Immature natural killer cell (primary cell): ENCODE data around the gene ZNF385A. TPM values are rescaled to one million over a fixed set of nuclear protein-coding genes. Genes with fewer than 3 reads are reported as not detected.
"Not testable (repeated sequence)": the region's sequence is repeated elsewhere in the genome, so short reads cannot be mapped to it uniquely, and the experiment has no call there.

ENCODE experiments used
- DNase-seq, 3 donors: peaks; one replicate each; pipeline ENCODE4 v3.0.0; 2022; ENCODE audit warnings: mixed read lengths in 1 of 3
- H3K27ac Mint-ChIP-seq, 6 donors: one replicate each; pipeline ENCODE4 v1.8.0; 2020; ENCODE audit warnings: mixed read lengths in 6 of 6, mild to moderate bottlenecking in 5 of 6, inconsistent platforms in 4 of 6, moderate library complexity in 3 of 6
- H3K27me3 Mint-ChIP-seq, 3 donors: one replicate each; pipeline ENCODE4 v1.8.0; 2020 to 2021; ENCODE audit warnings: low read depth in 3 of 3, mild to moderate bottlenecking in 3 of 3, mixed read lengths in 3 of 3, moderate library complexity in 3 of 3, inconsistent platforms in 1 of 3
- H3K36me3 Mint-ChIP-seq, 3 donors: one replicate each; pipeline ENCODE4 v1.8.0; 2020; ENCODE audit warnings: mixed read lengths in 3 of 3, inconsistent platforms in 2 of 3, mild to moderate bottlenecking in 2 of 3
- H3K4me1 Mint-ChIP-seq, 2 donors: one replicate each; pipeline ENCODE4 v1.8.0; 2020; ENCODE audit warnings: inconsistent platforms in 2 of 2, mild to moderate bottlenecking in 2 of 2, mixed read lengths in 2 of 2, moderate library complexity in 1 of 2
- H3K4me3 Mint-ChIP-seq, 5 donors: one replicate each; pipeline ENCODE4 v1.8.0; 2020; ENCODE audit warnings: mild to moderate bottlenecking in 5 of 5, mixed read lengths in 5 of 5, inconsistent platforms in 3 of 5, moderate library complexity in 3 of 5
- H3K9me3 Mint-ChIP-seq, 6 donors: one replicate each; pipeline ENCODE4 v1.8.0; 2020; ENCODE audit warnings: mild to moderate bottlenecking in 6 of 6, mixed read lengths in 6 of 6, inconsistent platforms in 4 of 6, moderate library complexity in 3 of 6
- polyA plus RNA-seq, 3 donors: library from polyadenylated mRNA; unstranded; fragments of 300-500 nt; fragmentation: Illumina TruSeq; gene quantifications; one replicate each; pipeline ENCODE4 v1.2.3, GENCODE V29; 2021

The ZNF385A gene
- polyA plus RNA-seq, 3 donors from 2014 or later: 1.8 to 2.7 (median 2.2) TPM

DNA sequence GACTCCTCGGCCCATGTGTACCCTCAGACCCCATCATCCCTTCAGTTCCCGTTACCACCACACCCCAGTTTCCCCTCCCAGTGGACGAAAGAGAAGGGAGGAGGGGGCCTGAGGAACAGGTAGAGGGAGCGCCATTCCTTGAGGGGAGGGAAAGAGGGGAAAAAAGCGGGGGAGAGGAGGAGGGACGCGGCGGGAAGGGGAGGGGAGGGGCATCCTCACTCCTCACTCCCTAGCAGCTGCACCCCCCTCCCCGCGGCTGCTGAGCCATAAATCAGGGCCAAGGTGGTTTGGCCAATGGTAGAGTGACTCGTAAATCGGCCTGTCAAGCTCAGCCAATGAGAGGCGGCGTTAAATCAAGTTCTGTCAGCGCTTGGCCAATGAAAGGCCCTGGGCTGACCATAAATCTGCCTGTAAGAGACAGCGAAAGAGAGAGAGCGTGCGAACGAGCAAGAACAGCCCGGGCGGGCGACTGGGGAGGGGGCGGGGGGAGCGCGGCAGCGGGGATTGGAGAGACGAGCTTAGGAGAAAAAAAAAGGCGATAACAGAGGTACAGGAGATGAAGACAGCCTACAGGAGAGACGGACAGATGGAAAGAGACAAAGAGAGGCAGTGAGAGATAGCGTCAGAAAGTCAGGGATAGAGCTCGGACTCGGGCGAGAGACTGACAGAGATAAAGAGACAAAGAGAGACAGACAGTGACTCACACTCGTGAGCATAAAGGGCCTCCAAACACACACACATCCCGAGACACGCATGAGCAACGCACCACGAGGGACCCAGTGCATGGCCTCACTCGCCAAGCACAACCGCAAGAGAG lies 25.4 kb downstream of the ZNF385A start:
- Mint-ChIP-seq H3K27me3 (peaks cover 0 to 4% (median 2%) of the 10 kb centered on the region in 3 donors), H3K36me3 (no peaks in the 10 kb centered on the region), H3K4me3 (no peak overlapping the region), H3K9me3 (no peaks in the 10 kb centered on the region), H3K27ac (no peak overlapping the region), H3K4me1 (peaks cover under 1 to 2% of the 10 kb centered on the region in 2 donors)
- DNase-seq: peak; percentile 94 to 95 (median 94)

DNA sequence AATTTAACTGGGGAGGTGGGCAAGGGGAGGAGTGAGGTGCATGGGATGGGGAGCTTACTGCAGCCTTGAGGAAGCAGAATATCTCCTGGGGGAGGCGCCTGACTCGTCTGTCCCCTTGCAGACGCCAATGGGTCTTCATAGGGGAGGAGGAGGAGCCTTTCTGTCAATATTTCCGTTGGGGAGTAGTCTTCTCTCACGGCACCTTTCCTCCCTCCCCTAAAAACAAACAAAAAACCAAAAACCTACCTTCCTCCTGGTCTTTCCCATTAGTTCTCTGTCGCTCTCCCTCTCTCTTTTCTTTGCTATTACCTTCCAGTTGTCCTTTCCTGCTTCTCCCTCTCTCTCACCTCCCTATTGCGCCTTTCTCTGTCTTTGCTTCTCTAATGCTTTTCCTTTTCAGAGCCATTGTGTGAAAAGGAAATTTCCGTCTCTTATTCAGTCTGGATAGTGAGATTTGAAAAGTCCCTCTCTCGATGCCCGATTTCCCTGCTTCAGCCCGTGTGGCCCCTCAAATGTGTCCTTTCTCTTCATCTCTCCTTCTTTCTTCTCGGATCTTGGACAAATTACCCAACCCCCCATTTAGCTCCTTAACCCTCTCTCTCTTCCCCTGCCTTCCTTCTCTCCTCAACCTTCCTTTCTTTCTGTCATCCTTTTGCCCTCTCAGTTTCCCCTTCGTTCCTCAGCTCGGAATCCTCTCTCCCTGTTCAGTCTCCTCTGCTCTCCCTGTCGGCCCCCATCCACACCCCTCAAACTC lies 26.2 kb downstream of the ZNF385A start:
- no peaks in the 10 kb centered on the region for H3K9me3 Mint-ChIP-seq
- no peaks in the 10 kb centered on the region for H3K36me3 Mint-ChIP-seq
- peaks cover 0 to 2% of the 10 kb centered on the region in 2 donors for H3K4me1 Mint-ChIP-seq
- H3K27me3 Mint-ChIP-seq: peaks cover 0 to 4% (median 2%) of the 10 kb centered on the region in 3 donors
- no peak overlapping the region for H3K4me3 Mint-ChIP-seq
- peak in 2 of 3 donors; percentile 3 to 13 for DNase-seq
- H3K27ac Mint-ChIP-seq: no peak overlapping the region

DNA sequence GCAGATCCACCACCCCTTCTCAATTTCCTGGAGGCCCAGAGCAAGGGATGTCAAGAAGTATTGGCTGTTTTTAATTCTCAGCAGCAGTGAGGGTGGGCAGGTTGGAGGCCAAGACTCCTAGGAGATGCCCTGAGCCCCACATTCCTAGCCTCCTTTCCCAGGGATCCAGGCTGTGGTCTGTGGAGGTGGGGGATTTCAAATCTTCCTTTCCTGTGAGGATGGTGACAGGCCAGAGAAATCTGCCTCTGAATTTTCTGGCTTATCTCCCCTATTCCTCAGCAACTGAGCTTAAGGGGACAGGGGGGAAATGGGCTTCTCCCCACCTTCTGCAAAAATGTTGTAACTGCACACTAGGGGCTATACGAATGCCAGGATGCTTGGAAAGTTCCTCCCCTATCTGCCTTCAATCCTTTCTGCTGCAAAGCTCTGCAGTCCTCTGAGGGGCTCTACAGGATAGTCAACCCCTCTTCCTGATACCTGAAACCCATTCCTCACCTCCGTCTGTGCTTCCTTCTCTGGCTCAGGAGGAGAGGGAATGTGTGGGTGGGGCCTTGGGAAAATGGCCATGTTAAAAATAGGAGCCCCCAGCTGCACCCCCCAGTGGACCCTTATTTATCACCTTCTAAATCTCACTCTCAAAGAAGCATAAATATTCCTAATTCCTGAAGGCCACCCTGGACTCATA lies 26.9 kb downstream of the ZNF385A start:
- peak overlapping the region in 1 of 5 donors; percentile 38 for H3K4me3 Mint-ChIP-seq
- peaks cover 0 to 2% (median 2%) of the 10 kb centered on the region in 3 donors for H3K27me3 Mint-ChIP-seq
- H3K27ac Mint-ChIP-seq: no peak overlapping the region
- no peaks in the 10 kb centered on the region for H3K9me3 Mint-ChIP-seq
- H3K36me3 Mint-ChIP-seq: no peaks in the 10 kb centered on the region
- DNase-seq: no peak
- peaks cover 0 to 2% of the 10 kb centered on the region in 2 donors for H3K4me1 Mint-ChIP-seq

DNA sequence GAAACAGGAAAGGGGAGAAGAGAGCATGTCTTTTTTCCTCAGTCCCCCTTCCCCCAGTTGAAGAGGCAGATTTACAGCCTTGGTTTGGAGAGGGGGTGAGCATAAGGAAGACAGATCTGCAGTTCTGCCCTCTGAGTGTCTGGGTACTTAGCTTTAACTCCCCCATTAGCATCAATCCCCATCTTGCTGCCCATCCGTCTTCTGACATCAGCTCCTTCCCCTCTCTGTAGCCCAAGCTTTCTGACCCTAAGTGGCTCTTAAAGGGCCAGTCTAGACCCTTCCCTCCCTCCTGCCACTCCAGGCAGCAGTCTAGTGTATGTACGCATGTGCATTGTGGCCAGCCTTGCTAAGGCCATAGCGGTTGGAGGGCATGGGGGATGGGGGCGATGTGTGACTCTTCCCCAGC lies 27.6 kb downstream of the ZNF385A start:
- DNase-seq: no peak
- Mint-ChIP-seq H3K9me3 (no peaks in the 10 kb centered on the region), H3K27me3 (peaks cover 0 to 2% (median 2%) of the 10 kb centered on the region in 3 donors), H3K36me3 (peaks cover 0 to under 1% (median 0%) of the 10 kb centered on the region in 3 donors), H3K4me1 (peaks cover 0 to 2% of the 10 kb centered on the region in 2 donors), H3K4me3 (no peak overlapping the region), H3K27ac (peak overlapping the region in 1 of 6 donors; percentile 57)

DNA sequence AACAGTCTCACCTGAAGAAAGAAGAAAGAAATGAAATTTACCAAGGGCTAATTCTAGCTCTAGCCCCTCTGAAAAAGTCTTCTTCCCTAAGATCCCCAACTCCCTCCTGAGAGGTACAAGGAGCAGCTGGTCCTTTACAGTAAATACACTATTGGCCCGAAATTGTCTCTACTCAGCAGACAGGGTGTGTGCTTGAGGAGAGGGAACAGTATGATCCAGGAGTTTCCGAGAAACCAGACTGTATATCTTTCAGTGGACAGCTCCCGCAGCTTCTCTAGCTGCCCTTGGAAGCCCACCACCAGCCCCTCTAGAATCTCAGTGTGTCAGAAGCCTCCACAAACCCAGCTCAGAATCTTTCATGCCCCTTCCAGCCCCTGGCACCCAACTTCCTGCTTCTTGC lies 28.3 kb downstream of the ZNF385A start:
- Mint-ChIP-seq H3K27ac (peak overlapping the region in 1 of 6 donors; percentile 53), H3K9me3 (no peaks in the 10 kb centered on the region), H3K36me3 (peaks cover 4 to 7% (median 5%) of the 10 kb centered on the region in 3 donors), H3K27me3 (peaks cover 0 to 2% (median 2%) of the 10 kb centered on the region in 3 donors), H3K4me3 (no peak overlapping the region), H3K4me1 (peaks cover 0 to 2% of the 10 kb centered on the region in 2 donors)
- DNase-seq: no peak

DNA sequence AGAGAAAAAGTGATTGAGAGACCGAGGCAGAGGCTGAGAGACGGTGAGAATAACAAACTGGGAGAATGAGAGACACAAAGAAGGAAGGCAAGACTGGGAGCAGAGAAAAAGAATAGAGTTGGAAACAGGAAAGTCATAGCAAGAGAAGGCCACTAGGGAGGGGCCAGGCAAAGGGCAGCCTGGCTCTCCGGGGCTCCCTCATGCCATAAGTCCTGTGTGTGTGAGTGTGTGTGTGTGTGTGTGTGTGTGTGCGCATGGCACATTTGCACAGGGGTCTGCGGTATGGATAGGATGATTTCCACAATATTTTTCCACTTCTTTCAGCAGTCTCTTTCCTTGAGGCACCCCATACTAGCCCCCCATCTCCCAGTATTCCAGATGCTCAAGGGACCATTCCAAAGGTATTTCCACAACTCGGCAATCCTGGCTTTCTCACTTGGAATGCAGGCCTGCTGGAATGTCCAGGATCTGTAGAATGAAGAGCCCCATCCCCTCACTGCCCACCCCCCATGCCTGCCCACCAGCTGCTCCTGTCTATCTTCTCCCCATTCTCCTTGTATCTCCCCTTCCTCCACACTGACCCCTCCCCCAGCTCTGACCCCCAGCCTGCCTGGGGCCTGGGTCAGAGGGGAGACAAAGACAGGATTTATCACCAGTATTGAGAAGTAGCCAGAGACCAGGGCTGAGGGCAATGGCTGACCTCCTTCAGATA lies 29.3 kb downstream of the ZNF385A start:
- no peak overlapping the region for H3K4me3 Mint-ChIP-seq
- DNase-seq: no peak

DNA sequence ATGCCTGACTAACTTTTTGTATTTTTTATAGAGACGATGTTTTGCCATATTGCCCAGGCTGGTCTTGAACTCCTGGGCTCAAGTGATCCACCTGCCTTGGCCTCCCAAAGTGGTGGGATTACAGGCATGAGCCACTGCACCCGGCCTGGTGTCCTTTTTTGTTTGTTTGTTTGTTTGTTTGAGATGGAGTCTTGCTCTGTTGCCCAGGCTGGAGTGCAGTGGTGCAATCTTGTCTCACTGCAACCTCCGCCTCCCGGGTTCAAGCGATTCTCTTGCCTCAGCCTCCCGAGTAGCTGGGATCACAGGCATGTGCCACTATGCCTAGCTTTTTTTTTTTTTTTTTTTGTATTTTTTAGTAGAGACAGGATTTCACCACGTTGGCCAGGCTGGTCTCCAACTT lies 30.3 kb downstream of the ZNF385A start:
- H3K27ac Mint-ChIP-seq, H3K4me1 Mint-ChIP-seq, H3K4me3 Mint-ChIP-seq, H3K9me3 Mint-ChIP-seq, DNase-seq, H3K27me3 Mint-ChIP-seq: not testable (repeated sequence)
- peaks cover 19 to 27% (median 23%) of the 10 kb centered on the region in 3 donors for H3K36me3 Mint-ChIP-seq

More for the DNA sequence above, 29.3 kb downstream of the ZNF385A start:
- H3K4me1 Mint-ChIP-seq: no peaks in the 10 kb centered on the region
- H3K36me3 Mint-ChIP-seq: peaks cover 13 to 17% (median 15%) of the 10 kb centered on the region in 3 donors
- H3K9me3 Mint-ChIP-seq: no peaks in the 10 kb centered on the region
- H3K27ac Mint-ChIP-seq: peak overlapping the region in 1 of 6 donors; percentile 40
- H3K27me3 Mint-ChIP-seq: peaks cover 0 to 2% (median 2%) of the 10 kb centered on the region in 3 donors

DNA sequence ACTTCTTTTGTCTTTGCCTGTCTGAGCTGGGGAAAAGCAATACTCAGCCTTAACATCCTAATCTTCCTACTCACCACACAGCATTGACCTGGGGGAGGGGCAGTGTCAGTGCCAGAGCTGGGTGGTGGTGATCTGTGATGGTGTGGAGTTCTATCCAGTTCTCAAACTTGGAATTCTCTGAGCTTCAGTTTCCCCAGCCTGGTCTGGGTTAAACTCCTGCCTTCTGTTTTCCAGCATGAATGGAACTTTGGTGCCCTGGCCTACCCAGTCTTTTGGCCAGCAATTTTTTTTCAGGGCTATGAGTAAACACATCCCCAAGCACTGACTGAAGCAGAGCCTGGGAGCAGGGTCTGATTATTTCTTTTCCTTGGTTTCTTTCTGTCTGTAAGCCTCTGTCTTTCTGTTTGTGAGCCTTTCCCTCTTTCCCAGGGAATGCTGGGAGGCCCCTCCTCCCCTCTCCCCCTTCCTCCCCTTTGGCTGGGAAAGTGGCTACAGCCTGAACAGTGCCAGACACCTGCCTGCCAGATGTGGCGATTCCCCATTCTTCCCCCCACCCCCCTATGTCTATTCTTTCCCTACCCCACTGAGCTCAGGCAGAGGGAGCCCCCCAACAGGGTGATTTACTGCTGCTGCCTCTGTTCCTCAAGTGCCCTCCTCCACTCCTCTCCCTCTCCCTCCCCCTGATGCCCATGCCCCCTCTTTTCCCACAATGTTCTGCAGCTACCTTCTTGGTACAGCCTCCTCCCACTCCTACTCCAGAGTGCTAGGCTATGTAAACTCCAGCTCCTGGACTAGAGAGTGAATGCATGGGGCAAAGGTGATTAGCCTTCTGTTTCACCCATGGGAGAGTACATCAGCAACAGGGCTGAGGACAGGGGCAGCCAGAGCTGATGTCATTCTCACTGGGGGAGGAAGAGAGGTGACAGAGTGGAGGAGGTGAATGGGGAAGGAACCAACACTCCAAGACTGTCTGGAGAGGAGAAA lies 31.4 kb downstream of the ZNF385A start:
- Mint-ChIP-seq H3K27me3 (peaks cover 0 to 2% (median 2%) of the 10 kb centered on the region in 3 donors), H3K4me3 (no peak overlapping the region), H3K36me3 (peaks cover 22 to 32% (median 24%) of the 10 kb centered on the region in 3 donors), H3K9me3 (no peaks in the 10 kb centered on the region), H3K27ac (peak overlapping the region in 2 of 6 donors; percentile 29 to 50), H3K4me1 (no peaks in the 10 kb centered on the region)
- no peak for DNase-seq

DNA sequence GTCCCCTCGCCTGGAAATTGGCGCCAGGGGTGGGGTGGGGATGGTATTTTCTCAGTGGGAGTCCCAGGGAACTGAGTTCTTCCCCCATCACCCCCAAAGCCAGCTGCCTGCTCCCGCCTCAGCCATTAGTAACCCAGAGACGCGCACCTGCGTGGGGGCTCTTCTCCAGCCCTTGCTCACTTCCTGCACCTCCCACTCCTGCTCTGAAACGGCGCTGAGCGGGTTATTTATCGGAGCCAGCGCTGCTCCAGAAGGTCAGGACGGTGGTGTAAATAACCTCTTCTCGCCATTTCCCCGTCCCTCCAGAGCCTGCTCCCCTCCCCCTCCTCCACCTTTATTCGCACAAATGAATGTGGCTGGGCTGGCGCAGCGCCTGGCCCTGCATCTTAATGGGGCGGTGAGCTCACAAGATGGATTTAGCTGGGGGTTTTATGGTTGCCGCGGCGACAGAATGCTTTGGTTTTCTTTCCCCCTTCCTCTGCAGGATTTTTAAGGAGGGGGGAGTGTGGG lies 32.5 kb downstream of the ZNF385A start:
- H3K9me3 Mint-ChIP-seq: no peaks in the 10 kb centered on the region
- peak overlapping the region in 1 of 6 donors; percentile 48 for H3K27ac Mint-ChIP-seq
- H3K4me3 Mint-ChIP-seq: no peak overlapping the region
- H3K27me3 Mint-ChIP-seq: peaks cover 0 to 2% (median 2%) of the 10 kb centered on the region in 3 donors
- no peaks in the 10 kb centered on the region for H3K4me1 Mint-ChIP-seq
- H3K36me3 Mint-ChIP-seq: peaks cover 28 to 41% (median 30%) of the 10 kb centered on the region in 3 donors
- DNase-seq: no peak

DNA sequence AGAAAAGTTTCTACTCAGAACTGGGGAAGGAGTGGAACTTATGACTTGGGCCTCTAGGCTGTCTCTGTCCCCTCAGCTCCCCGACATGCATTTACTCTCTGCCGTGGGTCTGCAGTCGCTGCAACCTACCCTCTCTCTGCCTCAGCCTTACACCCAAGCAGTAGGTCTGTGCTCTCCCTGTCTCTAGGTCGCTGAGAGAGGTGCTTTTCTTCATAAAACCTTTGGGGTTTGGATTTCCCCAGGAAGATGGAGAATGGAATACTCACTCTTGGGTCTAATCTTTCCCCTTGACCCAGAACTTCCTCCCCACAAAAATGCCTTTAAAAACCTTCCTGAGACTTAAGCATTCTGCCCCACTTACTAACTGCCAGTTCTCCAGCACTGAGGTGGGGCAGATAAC lies 33.2 kb downstream of the ZNF385A start:
- Mint-ChIP-seq H3K27ac (peak overlapping the region in 1 of 6 donors; percentile 10), H3K4me3 (no peak overlapping the region), H3K9me3 (no peaks in the 10 kb centered on the region), H3K27me3 (peaks cover 0 to 4% (median 2%) of the 10 kb centered on the region in 3 donors), H3K4me1 (no peaks in the 10 kb centered on the region), H3K36me3 (peaks cover 28 to 45% (median 30%) of the 10 kb centered on the region in 3 donors)
- DNase-seq: no peak

DNA sequence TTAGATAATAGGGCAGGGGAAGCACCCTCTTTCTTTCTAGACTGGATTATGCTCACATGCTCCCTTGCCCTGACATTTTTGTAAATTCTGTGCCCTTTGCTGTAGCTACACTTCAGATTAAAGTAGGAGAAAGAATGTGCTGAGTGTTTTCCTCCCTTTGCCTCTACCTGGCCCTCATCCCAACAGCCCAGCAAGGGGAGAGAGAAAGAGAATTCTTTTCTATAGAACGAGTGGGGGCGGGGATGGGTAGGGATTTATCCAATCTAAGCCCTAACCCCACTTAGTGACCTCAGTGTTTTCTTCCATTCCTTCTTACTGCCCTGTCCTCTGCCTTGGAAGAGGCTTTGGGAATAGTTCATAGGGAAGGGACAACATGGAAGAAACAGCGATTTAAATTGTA lies 33.8 kb downstream of the ZNF385A start:
- no peaks in the 10 kb centered on the region for H3K4me1 Mint-ChIP-seq
- no peak overlapping the region for H3K4me3 Mint-ChIP-seq
- no peak overlapping the region for H3K27ac Mint-ChIP-seq
- H3K27me3 Mint-ChIP-seq: peaks cover 0 to 4% (median 2%) of the 10 kb centered on the region in 3 donors
- H3K9me3 Mint-ChIP-seq: no peaks in the 10 kb centered on the region
- peaks cover 28 to 45% (median 30%) of the 10 kb centered on the region in 3 donors for H3K36me3 Mint-ChIP-seq
- DNase-seq: no peak

DNA sequence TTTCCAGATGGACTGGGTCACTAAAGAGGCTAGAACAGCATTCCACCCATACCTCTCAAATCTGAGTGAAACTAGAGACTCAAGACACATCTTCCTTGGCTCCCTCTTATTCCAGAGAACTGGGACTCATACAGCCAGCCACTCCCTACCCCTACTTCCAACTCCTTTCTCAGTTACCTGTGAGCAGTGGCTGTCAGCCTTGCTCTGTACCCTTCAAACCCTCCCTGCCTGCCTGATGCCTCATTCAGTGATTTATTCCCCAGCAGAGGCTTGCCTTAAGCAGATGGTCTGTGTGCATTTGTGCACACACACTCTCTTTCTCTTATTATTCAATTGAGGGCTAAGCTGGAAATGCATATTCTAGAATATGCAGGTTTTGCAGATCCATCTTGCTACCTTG lies 34.9 kb downstream of the ZNF385A start:
- Mint-ChIP-seq H3K36me3 (peaks cover 30 to 52% (median 32%) of the 10 kb centered on the region in 3 donors), H3K27ac (peak overlapping the region in 1 of 6 donors; percentile 60), H3K4me3 (no peak overlapping the region), H3K9me3 (no peaks in the 10 kb centered on the region), H3K4me1 (no peaks in the 10 kb centered on the region), H3K27me3 (peaks cover 0 to 4% (median 0%) of the 10 kb centered on the region in 3 donors)
- no peak for DNase-seq
